Neural progenitor cell (in vitro differentiated cells): Measurements from ENCODE around the gene TBCK. TPM values are rescaled to one million over a fixed set of nuclear protein-coding genes. Genes with fewer than 3 reads are reported as not detected.

Experiments used
- DNase-seq: peaks from one replicate; pipeline ENCODE4 v3.0.0-alpha.2; 2016; ENCODE audit warnings: low spot score
- H2AFZ ChIP-seq: fragments of 200-600 bp; sonication (generic); replicated peaks from 2 replicates; pipeline ENCODE4 v1.6.1; 2016; ENCODE audit warnings: antibody characterized with exemption
- H3F3A ChIP-seq: fragments of 200-600 bp; sonication (generic); 2 replicates; pipeline ENCODE4 v1.6.1; 2016; ENCODE audit warnings: antibody characterized with exemption, low read depth
- H3K27ac ChIP-seq: fragments of 200-600 bp; sonication (generic); 2 replicates; pipeline ENCODE4 v1.5.1; 2016; ENCODE audit warnings: mild to moderate bottlenecking
- H3K27me3 ChIP-seq: fragments of 200-600 bp; sonication (generic); 2 replicates; pipeline ENCODE4 v1.6.1; 2016; ENCODE audit warnings: mild to moderate bottlenecking, moderate library complexity
- H3K36me3 ChIP-seq: fragments of 200-600 bp; sonication (generic); 2 replicates; pipeline ENCODE4 v1.5.1; 2016
- H3K4me1 ChIP-seq: fragments of 200-600 bp; sonication (generic); 2 replicates; pipeline ENCODE4 v1.6.1; 2016; ENCODE audit warnings: mixed run types
- H3K4me2 ChIP-seq: fragments of 200-600 bp; sonication (generic); 2 replicates; pipeline ENCODE4 v1.6.1; 2016
- H3K4me3 ChIP-seq: fragments of 200-600 bp; sonication (generic); 2 replicates; pipeline ENCODE4 v1.5.1; 2016
- H3K79me2 ChIP-seq: fragments of 200-600 bp; sonication (generic); 2 replicates; pipeline ENCODE4 v1.6.1; 2016; ENCODE audit warnings: low read depth
- H3K9ac ChIP-seq: fragments of 200-600 bp; sonication (generic); 2 replicates; pipeline ENCODE4 v1.6.1; 2016
- H3K9me3 ChIP-seq: fragments of 200-600 bp; sonication (generic); 2 replicates; pipeline ENCODE4 v1.5.1; 2016; ENCODE audit warnings: low read depth
- H4K20me1 ChIP-seq: fragments of 200-600 bp; sonication (generic); 2 replicates; pipeline ENCODE4 v1.6.1; 2016; ENCODE audit warnings: low read depth
- H3K27ac Mint-ChIP-seq: 3 replicates; pipeline ENCODE4 v1.8.0; 2021; ENCODE audit warnings: mixed read lengths
- H3K27me3 Mint-ChIP-seq: 2 replicates; pipeline ENCODE4 v1.8.0; 2022; ENCODE audit warnings: low read depth, mild to moderate bottlenecking, inconsistent platforms, moderate library complexity, mixed read lengths; ENCODE audit not compliant: insufficient read depth
- H3K36me3 Mint-ChIP-seq: 3 replicates; pipeline ENCODE4 v1.8.0; 2021; ENCODE audit warnings: mixed read lengths
- H3K4me1 Mint-ChIP-seq: 3 replicates; pipeline ENCODE4 v1.8.0; 2021; ENCODE audit warnings: mixed read lengths
- H3K4me3 Mint-ChIP-seq: 3 replicates; pipeline ENCODE4 v1.8.0; 2021; ENCODE audit warnings: mild to moderate bottlenecking, moderate library complexity, mixed read lengths
- H3K9me3 Mint-ChIP-seq: 3 replicates; pipeline ENCODE4 v1.8.0; 2020; ENCODE audit warnings: mixed read lengths
- EZH2 ChIP-seq: fragments of 200-600 bp; sonication (generic); IDR thresholded peaks from 2 replicates; pipeline ENCODE4 v1.6.1; 2017; ENCODE audit warnings: antibody characterized with exemption, mild to moderate bottlenecking, moderate library complexity
- EZH2phosphoT487 ChIP-seq: fragments of 200-600 bp; sonication (generic); IDR thresholded peaks from 2 replicates; pipeline ENCODE4 v1.6.1; 2017; ENCODE audit warnings: antibody characterized with exemption
- total RNA-seq: library from RNA; depleted of rRNA; stranded (reverse); fragments of >200 nt; gene quantifications from 2 replicates; pipeline ENCODE4 v1.2.3, GENCODE V29; 2015; ENCODE audit warnings: low replicate concordance
- TF ChIP-seq, protein P1 (sequence below): fragments of 200-600 bp; sonication (generic); IDR thresholded peaks from 2 replicates; pipeline ENCODE4 v1.5.1; 2017; ENCODE audit warnings: antibody characterized with exemption, mild to moderate bottlenecking

The TBCK gene
- total RNA-seq, 1 donor from 2014 or later, result 69.8 TPM

DNA sequence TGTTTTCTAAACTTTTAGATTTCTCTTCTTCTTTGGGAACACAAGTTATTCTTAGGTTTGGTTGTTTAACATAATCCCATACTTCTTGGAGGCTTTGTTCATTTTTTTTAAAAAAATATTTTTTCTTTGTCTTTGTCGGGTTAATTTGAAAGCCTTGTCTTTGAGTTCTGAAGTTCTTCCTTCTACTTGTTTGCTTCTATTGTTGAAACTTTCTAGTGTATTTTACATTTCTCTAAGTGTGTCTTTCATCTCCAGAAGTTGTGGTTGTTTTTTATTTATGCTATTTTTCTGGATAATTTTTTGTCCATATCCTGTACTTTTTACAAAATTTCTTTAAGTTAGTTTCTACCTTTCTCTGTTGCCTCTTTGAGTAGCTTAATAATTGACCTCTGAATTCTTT, 304.6 kb downstream of the TBCK start:
- Histone ChIP-seq H4K20me1 (no peaks in the 10 kb centered on the region), H3K9me3 (no peaks in the 10 kb centered on the region), H3K79me2 (no peaks in the 10 kb centered on the region), H3K4me3 (no peak overlapping the region), H3K4me2 (no peak overlapping the region), H3K27me3 (no peaks in the 10 kb centered on the region), H3K27ac (no peak overlapping the region), H2AFZ (no peak overlapping the region), H3K4me1 (no peaks in the 10 kb centered on the region), H3K36me3 (no peaks in the 10 kb centered on the region), H3F3A (no peaks in the 10 kb centered on the region), H3K9ac (no peak overlapping the region)
- H3K4me1 Mint-ChIP-seq, result no peaks in the 10 kb centered on the region
- no peak overlapping the region for H3K4me3 Mint-ChIP-seq
- TF ChIP-seq, protein P1, sequence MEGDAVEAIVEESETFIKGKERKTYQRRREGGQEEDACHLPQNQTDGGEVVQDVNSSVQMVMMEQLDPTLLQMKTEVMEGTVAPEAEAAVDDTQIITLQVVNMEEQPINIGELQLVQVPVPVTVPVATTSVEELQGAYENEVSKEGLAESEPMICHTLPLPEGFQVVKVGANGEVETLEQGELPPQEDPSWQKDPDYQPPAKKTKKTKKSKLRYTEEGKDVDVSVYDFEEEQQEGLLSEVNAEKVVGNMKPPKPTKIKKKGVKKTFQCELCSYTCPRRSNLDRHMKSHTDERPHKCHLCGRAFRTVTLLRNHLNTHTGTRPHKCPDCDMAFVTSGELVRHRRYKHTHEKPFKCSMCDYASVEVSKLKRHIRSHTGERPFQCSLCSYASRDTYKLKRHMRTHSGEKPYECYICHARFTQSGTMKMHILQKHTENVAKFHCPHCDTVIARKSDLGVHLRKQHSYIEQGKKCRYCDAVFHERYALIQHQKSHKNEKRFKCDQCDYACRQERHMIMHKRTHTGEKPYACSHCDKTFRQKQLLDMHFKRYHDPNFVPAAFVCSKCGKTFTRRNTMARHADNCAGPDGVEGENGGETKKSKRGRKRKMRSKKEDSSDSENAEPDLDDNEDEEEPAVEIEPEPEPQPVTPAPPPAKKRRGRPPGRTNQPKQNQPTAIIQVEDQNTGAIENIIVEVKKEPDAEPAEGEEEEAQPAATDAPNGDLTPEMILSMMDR, result no peak
- TF ChIP-seq EZH2phosphoT487 (no peak), EZH2 (no peak)
- no peak for DNase-seq
- H3K27ac Mint-ChIP-seq, result no peak overlapping the region
- H3K36me3 Mint-ChIP-seq, result no peaks in the 10 kb centered on the region
- H3K9me3 Mint-ChIP-seq, result peaks cover 14% of the 10 kb centered on the region
- no peaks in the 10 kb centered on the region for H3K27me3 Mint-ChIP-seq

DNA sequence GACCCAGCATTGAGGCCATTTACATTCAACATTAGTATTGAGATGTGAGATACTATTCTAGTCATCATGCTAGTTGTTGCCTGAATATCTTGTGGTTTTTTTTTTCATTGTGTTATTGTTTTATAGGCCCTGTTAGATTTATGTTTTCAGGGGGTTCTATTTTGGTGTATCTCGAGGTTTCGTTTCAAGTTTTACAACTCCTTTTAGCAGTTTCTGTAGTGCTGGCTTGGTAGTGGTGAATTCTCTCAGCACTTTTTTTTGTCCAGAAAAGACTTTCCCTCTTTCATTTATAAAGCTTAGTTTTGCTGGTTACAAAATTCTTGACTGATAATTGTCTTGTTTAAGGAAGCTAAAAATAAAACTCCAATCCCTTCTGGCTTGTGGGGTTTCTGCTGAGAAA, 305.2 kb downstream of the TBCK start:
- H3K4me3 Mint-ChIP-seq, result no peak overlapping the region

DNA sequence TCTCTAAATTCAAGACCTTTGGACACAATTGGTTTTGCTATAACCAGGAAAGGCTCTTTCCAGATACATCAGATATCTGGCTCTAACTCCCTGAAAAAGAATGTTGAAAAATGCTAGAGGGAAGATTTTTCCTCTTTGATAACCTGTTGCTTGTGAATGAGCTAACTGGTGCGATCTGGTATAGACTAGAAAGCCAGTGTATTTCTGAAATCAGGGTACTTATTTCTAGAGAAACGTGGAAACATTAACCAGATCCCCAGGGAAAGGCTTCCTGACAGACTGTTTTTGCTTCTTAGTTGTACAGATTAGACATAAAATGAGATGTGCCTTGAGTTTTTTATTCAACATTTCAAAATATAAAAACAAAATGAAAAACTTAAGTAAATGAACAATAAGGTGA, 313.0 kb downstream of the TBCK start:
- DNase-seq, result no peak
- Histone ChIP-seq H4K20me1 (no peaks in the 10 kb centered on the region), H3F3A (no peaks in the 10 kb centered on the region), H2AFZ (no peak overlapping the region), H3K4me3 (no peak overlapping the region), H3K4me1 (no peaks in the 10 kb centered on the region), H3K9me3 (no peaks in the 10 kb centered on the region), H3K27me3 (no peaks in the 10 kb centered on the region), H3K79me2 (no peaks in the 10 kb centered on the region), H3K27ac (no peak overlapping the region), H3K36me3 (no peaks in the 10 kb centered on the region), H3K9ac (no peak overlapping the region), H3K4me2 (no peak overlapping the region)
- Mint-ChIP-seq H3K9me3 (no peaks in the 10 kb centered on the region), H3K36me3 (no peaks in the 10 kb centered on the region), H3K4me3 (no peak overlapping the region), H3K27me3 (no peaks in the 10 kb centered on the region), H3K4me1 (peaks cover 5% of the 10 kb centered on the region), H3K27ac (no peak overlapping the region)
- TF ChIP-seq EZH2 (no peak), EZH2phosphoT487 (no peak)
- TF ChIP-seq, protein P1, result no peak

More for the DNA sequence above, 305.2 kb downstream of the TBCK start:
- Mint-ChIP-seq H3K9me3 (peaks cover 14% of the 10 kb centered on the region), H3K27ac (no peak overlapping the region), H3K27me3 (no peaks in the 10 kb centered on the region), H3K4me1 (no peaks in the 10 kb centered on the region), H3K36me3 (no peaks in the 10 kb centered on the region)
- TF ChIP-seq EZH2phosphoT487 (no peak), EZH2 (no peak)
- TF ChIP-seq, protein P1, result no peak
- no peaks in the 10 kb centered on the region for H3F3A ChIP-seq
- H3K9ac ChIP-seq, result no peak overlapping the region
- H2AFZ ChIP-seq, result no peak overlapping the region
- no peaks in the 10 kb centered on the region for H3K27me3 ChIP-seq
- no peaks in the 10 kb centered on the region for H3K36me3 ChIP-seq
- no peaks in the 10 kb centered on the region for H3K9me3 ChIP-seq
- H3K27ac ChIP-seq, result no peak overlapping the region
- no peaks in the 10 kb centered on the region for H4K20me1 ChIP-seq
- DNase-seq, result no peak
- no peaks in the 10 kb centered on the region for H3K4me1 ChIP-seq
- no peak overlapping the region for H3K4me3 ChIP-seq
- H3K4me2 ChIP-seq, result no peak overlapping the region
- no peaks in the 10 kb centered on the region for H3K79me2 ChIP-seq
